K562 treated with DMSO at 1 percent for 12 hours (cell line): ENCODE measurements around the gene COPS3. TPM values are rescaled to one million over a fixed set of nuclear protein-coding genes. Genes with fewer than 3 reads are reported as not detected.

Experiments
- total RNA-seq: library from RNA; unstranded; fragments of 300-600 nt; gene quantifications from 2 replicates; pipeline ENCODE4 v1.2.3, GENCODE V29; 2022; ENCODE audit not compliant: insufficient read depth

COPS3 gene
- 62.5 and 86.1 TPM in 2 replicates for total RNA-seq

DNA sequence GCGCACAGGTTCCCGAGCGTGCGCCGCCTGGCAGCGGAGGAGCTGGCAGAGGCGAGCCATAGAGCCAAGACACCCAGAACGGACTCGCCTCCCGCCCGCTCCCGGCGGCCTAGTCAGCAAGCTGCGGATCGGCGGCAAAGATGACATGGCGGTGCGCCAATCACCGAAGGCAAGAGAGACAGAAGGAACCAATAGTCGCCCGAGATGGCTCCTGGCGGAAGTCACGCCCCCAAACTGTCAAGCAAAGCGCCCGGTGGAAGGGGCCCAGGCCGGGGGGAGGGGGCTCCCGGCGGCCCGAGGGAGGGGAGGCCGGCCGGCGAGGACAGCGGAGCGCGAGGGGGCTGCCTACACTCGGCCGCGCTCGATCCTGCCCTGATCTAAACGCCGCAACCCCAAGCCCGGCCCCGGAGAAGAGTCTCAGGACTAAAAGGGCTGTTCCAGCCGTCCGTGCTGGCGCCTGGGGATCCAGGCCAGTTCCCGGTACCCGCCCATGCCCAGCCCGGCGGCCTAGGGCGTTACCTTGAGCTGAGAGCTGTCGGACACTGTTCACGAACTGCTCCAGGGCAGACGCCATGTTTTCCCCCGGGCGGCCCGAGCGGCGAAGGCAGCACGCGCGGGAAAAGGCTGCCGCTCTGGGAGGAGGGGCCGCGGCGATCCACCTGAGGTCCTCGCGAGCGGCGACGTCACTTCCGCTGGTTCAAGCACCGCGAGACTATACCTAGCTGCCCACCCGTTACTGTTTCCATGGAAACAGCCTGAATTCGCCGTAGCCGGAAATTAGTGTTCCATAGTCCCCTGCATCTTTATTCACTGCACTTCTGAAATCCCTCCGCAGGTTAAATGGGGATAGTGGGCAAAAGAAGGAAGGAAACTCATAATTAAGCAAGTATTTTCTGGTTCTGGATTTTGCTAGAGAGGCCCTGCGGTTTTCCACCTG is at the start of gene COPS3:
Gene COPS3 (minus strand): TSS at position 634 of the 937 bp plus-strand sequence. CDS start 60 bp downstream, at position 574.

DNA sequence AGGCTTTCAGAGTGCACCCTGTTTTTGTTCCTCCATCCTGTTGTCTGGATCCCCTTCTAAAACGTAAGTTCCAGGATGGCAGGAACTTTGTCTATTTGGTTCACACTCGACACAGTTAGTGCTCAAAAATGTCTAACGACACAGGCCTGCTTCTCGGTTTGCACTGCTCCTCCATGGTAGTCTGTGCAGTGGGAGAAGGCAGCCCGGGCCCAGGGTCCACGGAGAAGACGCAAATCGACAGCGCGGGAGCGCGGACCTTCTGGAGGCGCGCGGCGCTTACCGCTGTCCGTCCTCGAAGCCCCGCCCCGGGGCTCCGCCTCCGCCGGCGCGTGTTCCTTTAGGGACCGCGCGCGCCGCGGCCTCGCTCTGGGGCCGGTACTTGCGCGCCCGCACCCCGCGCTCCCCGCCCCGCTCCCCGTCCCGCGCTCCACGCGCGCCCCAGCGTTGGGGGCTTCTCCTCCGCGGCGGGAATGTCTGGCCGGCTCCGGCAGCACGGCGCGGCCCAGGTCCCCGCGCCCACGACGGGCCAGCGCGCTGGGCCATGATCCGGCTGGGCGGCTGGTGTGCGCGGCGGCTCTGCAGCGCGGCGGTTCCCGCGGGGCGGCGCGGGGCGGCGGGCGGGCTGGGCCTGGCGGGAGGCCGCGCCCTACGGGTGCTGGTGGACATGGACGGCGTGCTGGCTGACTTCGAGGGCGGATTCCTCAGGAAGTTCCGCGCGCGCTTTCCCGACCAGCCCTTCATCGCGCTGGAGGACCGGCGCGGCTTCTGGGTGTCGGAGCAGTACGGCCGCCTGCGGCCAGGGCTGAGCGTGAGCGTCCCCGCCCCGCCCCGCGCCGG is 22.2 kb upstream of the COPS3 start, which contains the start of gene NT5M:
Gene NT5M (plus strand): TSS at position 364 of the 837 bp plus-strand sequence. CDS start 178 bp downstream, at position 542.

DNA sequence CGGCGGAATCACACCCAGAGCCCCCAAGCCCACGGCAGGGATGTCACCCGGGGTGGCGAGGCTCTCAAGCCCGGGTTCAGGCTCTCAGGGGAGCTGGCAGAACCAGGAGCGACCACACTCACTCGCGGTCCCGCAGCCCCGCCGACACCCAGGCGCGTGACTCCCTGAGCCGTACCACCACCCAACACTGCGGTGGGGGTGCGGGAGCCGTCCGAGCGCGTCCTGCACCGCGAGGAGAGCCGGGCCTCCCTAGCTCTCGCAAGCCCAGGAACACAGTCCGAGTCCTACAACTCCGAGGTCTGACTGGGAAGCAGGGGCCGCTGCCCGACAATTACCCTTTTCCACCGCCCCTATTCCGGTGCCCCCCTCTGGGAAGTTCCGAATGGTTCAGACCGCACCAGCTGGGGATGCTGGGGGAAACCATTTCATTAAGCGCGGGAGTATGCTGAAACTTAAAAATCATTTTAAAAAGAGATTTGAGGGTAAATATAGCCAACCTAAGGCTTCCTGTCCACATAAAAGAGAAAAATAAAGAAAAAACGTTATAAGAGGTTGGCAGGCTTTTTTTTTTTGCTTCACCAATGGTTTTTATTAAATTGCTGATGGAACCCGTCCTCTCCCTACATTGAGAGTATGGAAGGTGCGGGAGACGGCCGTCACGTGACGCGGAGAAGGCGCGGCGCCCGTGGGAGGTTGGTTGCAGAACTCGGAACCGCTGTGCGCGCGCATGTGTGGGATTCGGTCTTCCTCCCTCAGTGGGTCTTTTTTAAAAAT is 43.8 kb downstream of the COPS3 start, which contains the start of gene FLCN:
Gene FLCN (minus strand): TSS at position 143 of the 774 bp plus-strand sequence. CDS start 9,031 bp downstream, outside the sequence.

DNA sequence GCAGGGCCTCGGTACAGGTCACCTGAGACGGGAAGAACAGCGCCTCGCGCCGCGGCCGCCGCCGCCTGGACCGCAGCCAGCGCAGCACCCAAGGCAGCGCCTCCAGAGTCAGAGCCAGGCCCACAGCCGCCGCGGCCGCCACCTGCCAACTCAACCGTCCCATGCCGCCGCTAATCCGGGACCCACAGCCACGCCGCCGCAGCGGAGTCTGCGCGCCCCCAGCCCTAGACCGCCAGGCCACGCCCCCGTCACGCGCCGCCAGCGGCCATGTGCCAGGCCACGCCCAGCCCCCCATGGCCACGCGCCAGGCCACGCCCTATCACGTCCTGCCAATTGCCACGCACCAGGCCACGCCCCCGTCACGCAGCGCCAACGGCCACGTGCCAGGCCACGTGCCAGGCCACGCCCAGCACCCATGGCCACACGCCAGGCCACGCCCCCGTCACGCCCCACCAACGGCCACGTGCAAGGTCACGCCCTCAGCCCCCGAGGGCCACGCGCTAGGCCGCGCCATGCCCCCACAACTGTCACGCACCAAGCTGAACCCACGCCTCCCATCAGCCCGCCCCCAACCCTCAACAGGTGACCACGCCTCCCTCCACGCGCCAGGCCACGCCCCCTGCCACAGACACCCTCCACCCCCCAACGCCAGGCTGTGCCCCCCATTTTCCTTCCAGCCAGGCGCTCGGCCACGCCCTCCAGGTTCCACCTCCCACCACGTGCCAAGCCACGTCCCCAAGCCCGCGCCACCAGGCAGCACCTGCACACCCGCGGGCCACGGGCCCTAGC is 74.7 kb downstream of the COPS3 start, which contains the start of gene PLD6:
Gene PLD6 (minus strand): TSS at position 210 of the 789 bp plus-strand sequence. CDS start 47 bp downstream, at position 163.

Other genes with a start within 250 kb of the COPS3 start
- gene MPRIP, start 238.8 kb downstream of the COPS3 start, total RNA-seq, result 29.5 and 43.8 TPM in 2 replicates
- gene PLD6, start 74.9 kb downstream of the COPS3 start, total RNA-seq, result 1.7 and 3.7 TPM in 2 replicates
- 24.8 and 48.9 TPM in 2 replicates for gene FLCN, start 44.1 kb downstream of the COPS3 start, total RNA-seq
- gene NT5M, start 22.1 kb upstream of the COPS3 start, total RNA-seq, result 12.0 and 24.4 TPM in 2 replicates
- gene MED9, start 195.8 kb upstream of the COPS3 start, total RNA-seq, result 8.4 and 15.7 TPM in 2 replicates
- not detected in 2 replicates for gene RASD1, start 215.1 kb upstream of the COPS3 start, total RNA-seq